Stromal cell of bone marrow (primary cell): ENCODE measurements around the gene SECISBP2.

ENCODE experiments used
- DNase-seq: peaks from one replicate; pipeline ENCODE4 v3.0.0-alpha.2; 2012; ENCODE audit warnings: low read depth

Gene SECISBP2

GRCh38 chr9:89383030-89383720, 64.9 kb downstream of the SECISBP2 start:
- DNase-seq, result no peak

GRCh38 chr9:89383721-89384300, 65.5 kb downstream of the SECISBP2 start:
- DNase-seq, result no peak

GRCh38 chr9:89384783-89385182, 66.5 kb downstream of the SECISBP2 start:
- no peak for DNase-seq

- no peak for DNase-seq
Measured at GRCh38 chr9:89386206-89386605, 67.9 kb downstream of the SECISBP2 start.

- DNase-seq, result no peak
Measured at GRCh38 chr9:89386797-89387196, 68.5 kb downstream of the SECISBP2 start.

GRCh38 chr9:89387197-89387849, 69.0 kb downstream of the SECISBP2 start:
- DNase-seq, result no peak

- peak; percentile 70 for DNase-seq
Measured at GRCh38 chr9:89388084-89388867, 70.0 kb downstream of the SECISBP2 start.

GRCh38 chr9:89388868-89389177, 70.5 kb downstream of the SECISBP2 start:
- no peak for DNase-seq

- no peak for DNase-seq
Measured at GRCh38 chr9:89390068-89390555, 71.8 kb downstream of the SECISBP2 start.

- DNase-seq, result no peak
Measured at GRCh38 chr9:89390578-89391116, 72.3 kb downstream of the SECISBP2 start.

GRCh38 chr9:89391585-89391984, 73.3 kb downstream of the SECISBP2 start:
- DNase-seq, result no peak

GRCh38 chr9:89394412-89394811, 76.1 kb downstream of the SECISBP2 start:
- no peak for DNase-seq

GRCh38 chr9:89395931-89396710, 77.8 kb downstream of the SECISBP2 start:
- no peak for DNase-seq

- DNase-seq, result no peak
Measured at GRCh38 chr9:89397471-89397870, 79.2 kb downstream of the SECISBP2 start.

GRCh38 chr9:89398621-89399020, 80.3 kb downstream of the SECISBP2 start:
- DNase-seq, result no peak

GRCh38 chr9:89400403-89401116, 82.3 kb downstream of the SECISBP2 start:
- no peak for DNase-seq

GRCh38 chr9:89402695-89403427, 84.6 kb downstream of the SECISBP2 start:
- DNase-seq, result no peak

- no peak for DNase-seq
Measured at GRCh38 chr9:89404074-89404473, 85.8 kb downstream of the SECISBP2 start.

GRCh38 chr9:89405826-89406225, 87.5 kb downstream of the SECISBP2 start:
- DNase-seq, result no peak

GRCh38 chr9:89407070-89407469, 88.8 kb downstream of the SECISBP2 start:
- no peak for DNase-seq
